HCT116 (cell line): Measurements from ENCODE around the gene ITGBL1. TPM values are rescaled to one million over a fixed set of nuclear protein-coding genes. Genes with fewer than 3 reads are reported as not detected.

Experiments used
- ATAC-seq: fragments of 200-7000 bp; cut with Tn5 transposase; 2 replicates; pipeline ENCODE4 v1.9.1; 2020; ENCODE audit warnings: mild to moderate bottlenecking, moderate library complexity
- BruUV-seq: library from RNA; stranded (reverse); fragments of 400-500 nt; replicated peaks from 2 replicates; lab custom pipeline; 2021; lab: Mats Ljungman, UMichigan
- CTCF ChIA-PET: fragments of 300-600 bp; sonication (Branson Sonifier 250); formaldehyde crosslinking; loops from one replicate; lab custom pipeline; 2021; ENCODE audit warnings: antibody characterized with exemption; lab: Charles Lee
- POLR2A ChIA-PET: fragments of 300-600, 350-600 bp; sonication (Branson Sonifier 250); formaldehyde crosslinking; loops from one replicate; lab custom pipeline; 2021; ENCODE audit warnings: antibody characterized with exemption; lab: Charles Lee
- RAD21 ChIA-PET, 2 experiments: fragments of 300-600 bp; sonication (Branson Sonifier 250); formaldehyde crosslinking; loops; one replicate each; lab custom pipeline; 2023; ENCODE audit warnings: low total read pairs in 2 of 2; ENCODE audit not compliant: uncharacterized antibody in 2 of 2, unreplicated experiment in 2 of 2, low non-redundant PET in 1 of 2; lab: Charles Lee
- DNase-seq: peaks from one replicate; pipeline ENCODE4 v3.0.0-alpha.2; 2010; ENCODE audit warnings: low read depth, low spot score
- H2AFZ ChIP-seq: fragments of 200-600 bp; shearing (Covaris generic), sonication (generic); 2 replicates; pipeline ENCODE4 v1.6.1; 2017; ENCODE audit warnings: low read depth, mixed run types, mixed read lengths, antibody characterized with exemption, low read length; ENCODE audit not compliant: poor library complexity, severe bottlenecking
- H3K27ac ChIP-seq: 2 replicates; pipeline ENCODE4 v1.5.1; 2012; ENCODE audit warnings: low read depth, low read length
- H3K27me3 ChIP-seq: fragments of 200-600 bp; sonication (generic); 2 replicates; pipeline ENCODE4 v1.6.1; 2016; ENCODE audit warnings: mixed run types, low read length, mixed read lengths; ENCODE audit not compliant: insufficient read depth
- H3K36me3 ChIP-seq, 2 experiments: fragments of 200-500 bp in 1 of 2; fragments of 200-600 bp in 1 of 2; sonication (Bioruptor generic) in 1 of 2; sonication (generic) in 1 of 2; 2 replicates each; pipeline versions ENCODE4 v1.5.1 to v1.6.1; 2014 to 2016; ENCODE audit warnings: low read length in 2 of 2, inconsistent platforms in 1 of 2, mixed read lengths in 1 of 2, mixed run types in 1 of 2; ENCODE audit not compliant: insufficient read depth in 2 of 2, control insufficient read depth in 1 of 2
- H3K4me1 ChIP-seq, 2 experiments: fragments of 200-600 bp in 1 of 2; sonication (generic) in 1 of 2; 2 replicates each; pipeline versions ENCODE4 v1.5.1 to v1.6.1; 2012 to 2017; ENCODE audit warnings: low read length in 2 of 2, inconsistent platforms in 1 of 2, mild to moderate bottlenecking in 1 of 2, mixed read lengths in 1 of 2, mixed run types in 1 of 2, moderate library complexity in 1 of 2; ENCODE audit not compliant: insufficient read depth in 2 of 2, control insufficient read depth in 1 of 2
- H3K4me2 ChIP-seq: fragments of 200-600 bp; sonication (generic); 2 replicates; pipeline ENCODE4 v1.6.1; 2017; ENCODE audit warnings: mixed run types, low read length, mixed read lengths
- H3K4me3 ChIP-seq, 2 experiments: fragments of 200-600 bp in 1 of 2; sonication (generic) in 1 of 2; replicated peaks in 1 of 2; 2 replicates each; pipeline ENCODE4 v1.5.1; 2011 to 2016; ENCODE audit warnings: low read length in 2 of 2, control low read depth in 1 of 2, low read depth in 1 of 2, mild to moderate bottlenecking in 1 of 2, mixed read lengths in 1 of 2, mixed run types in 1 of 2
- H3K79me2 ChIP-seq: fragments of 200-600 bp; sonication (generic); 2 replicates; pipeline ENCODE4 v1.6.1; 2017; ENCODE audit warnings: mild to moderate bottlenecking, mixed run types, low read length, moderate library complexity, mixed read lengths; ENCODE audit not compliant: insufficient read depth
- H3K9ac ChIP-seq: fragments of 200-600 bp; sonication (generic); 2 replicates; pipeline ENCODE4 v1.6.1; 2016; ENCODE audit warnings: low read length, mixed read lengths
- H3K9me2 ChIP-seq: fragments of 200-600 bp; sonication (generic), shearing (Covaris generic); 2 replicates; pipeline ENCODE4 v1.6.1; 2017; ENCODE audit warnings: mixed run types, mild to moderate bottlenecking, moderate library complexity; ENCODE audit not compliant: insufficient read depth
- H3K9me3 ChIP-seq, 2 experiments: fragments of 200-500 bp in 1 of 2; fragments of 200-600 bp in 1 of 2; sonication (Bioruptor generic) in 1 of 2; sonication (generic) in 1 of 2; 2 replicates each; pipeline ENCODE4 v1.6.1; 2014 to 2017; ENCODE audit warnings: low read length in 2 of 2, mixed read lengths in 2 of 2, inconsistent platforms in 1 of 2, low read depth in 1 of 2, mild to moderate bottlenecking in 1 of 2, mixed run types in 1 of 2, moderate library complexity in 1 of 2; ENCODE audit not compliant: control insufficient read depth in 1 of 2, insufficient read depth in 1 of 2
- H4K20me1 ChIP-seq: fragments of 200-600 bp; sonication (generic), shearing (Covaris generic); 2 replicates; pipeline ENCODE4 v1.6.1; 2017; ENCODE audit warnings: mixed run types, mild to moderate bottlenecking, moderate library complexity; ENCODE audit not compliant: insufficient read depth
- EGR1 ChIP-seq: IDR thresholded peaks from 2 replicates; pipeline ENCODE4 v1.6.1; 2012; ENCODE audit warnings: low read depth
- FOSL1 ChIP-seq: IDR thresholded peaks from 2 replicates; pipeline ENCODE4 v1.6.1; 2012; ENCODE audit warnings: low read depth
- JUND ChIP-seq: IDR thresholded peaks from 2 replicates; pipeline ENCODE4 v1.6.1; 2012
- SIN3A ChIP-seq: IDR thresholded peaks from 2 replicates; pipeline ENCODE4 v1.6.1; 2012; ENCODE audit warnings: low read depth
- SP1 ChIP-seq: IDR thresholded peaks from 2 replicates; pipeline ENCODE4 v1.6.1; 2012; ENCODE audit warnings: low read depth
- YY1 ChIP-seq: IDR thresholded peaks from 2 replicates; pipeline ENCODE4 v1.6.1; 2011; ENCODE audit warnings: low read length, low read depth, moderate library complexity, mild to moderate bottlenecking; ENCODE audit not compliant: insufficient replicate concordance; ENCODE audit errors: extremely low read depth
- ZFX ChIP-seq: fragments of 450-650 bp; IDR thresholded peaks from 2 replicates; pipeline ENCODE4 v1.6.1; 2017
- intact Hi-C: fragments of 100-400 bp; cut with micrococcal nuclease; formaldehyde crosslinking; loops from 2 replicates; pipeline ENCODE4 v1.10.0; 2022
- total RNA-seq: library from RNA; stranded (reverse); gene quantifications from one replicate; pipeline ENCODE4 v1.2.1, GENCODE V29; 2021; ENCODE audit not compliant: unreplicated experiment
- TF ChIP-seq, protein P1 (sequence below): IDR thresholded peaks from 2 replicates; pipeline ENCODE4 v1.6.1; 2012
- TF ChIP-seq, protein P2 (sequence below), 3 experiments: fragments of 200-600 bp in 1 of 3; sonication (generic) in 1 of 3; IDR thresholded peaks in 2 of 3; conservative IDR thresholded peaks in 1 of 3; 2 replicates each; pipeline ENCODE4 v1.5.1; 2012 to 2017; ENCODE audit warnings: low read depth in 2 of 3, low read length in 2 of 3, antibody characterized with exemption in 1 of 3, borderline replicate concordance in 1 of 3, control low read depth in 1 of 3, mild to moderate bottlenecking in 1 of 3, mixed read lengths in 1 of 3, mixed run types in 1 of 3, moderate library complexity in 1 of 3; ENCODE audit not compliant: insufficient read depth in 1 of 3

The ITGBL1 gene
- total RNA-seq, 1 experiment from 2014 or later, result 0.66 TPM

DNA sequence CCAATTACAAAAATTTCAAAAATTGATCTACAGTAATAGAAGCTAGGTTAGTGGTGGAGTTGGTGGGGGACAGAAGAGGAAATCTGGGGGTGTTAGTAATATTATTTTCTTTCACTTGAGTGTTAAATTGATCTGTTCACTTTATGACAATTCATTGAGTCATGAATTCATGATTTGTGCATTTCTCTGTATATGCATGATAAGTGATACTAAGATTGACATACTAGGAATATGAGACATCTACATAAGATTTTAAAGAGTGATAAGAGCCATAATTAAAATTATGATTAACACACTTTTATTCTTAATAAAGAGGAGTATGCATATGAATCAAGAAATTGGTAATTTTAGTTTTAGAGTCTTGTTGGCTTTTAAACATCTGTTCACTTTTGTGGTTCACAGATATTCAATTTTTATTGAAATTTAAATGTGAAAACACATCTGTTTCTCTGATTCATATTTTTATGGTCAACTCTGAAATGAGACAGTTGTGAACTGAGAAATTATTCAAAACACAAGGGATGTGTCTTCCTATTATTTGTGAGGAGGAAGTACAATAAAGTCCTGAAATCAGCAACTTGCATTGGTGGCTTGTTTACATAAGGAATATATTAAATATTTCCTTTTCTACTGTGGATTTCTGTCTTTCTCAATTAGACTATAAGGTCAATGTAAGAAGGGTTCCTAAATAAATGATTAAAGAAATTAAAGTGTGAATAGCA, 196.5 kb downstream of the ITGBL1 start:
- CTCF ChIA-PET, result no interaction called here
- no TSS peak for BruUV-seq

More for the DNA sequence above, 196.5 kb downstream of the ITGBL1 start:
- H3K4me2 ChIP-seq, result no peak overlapping the region
- no peak overlapping the region for H3K9ac ChIP-seq
- no peak for DNase-seq
- no peaks in the 10 kb centered on the region for H3K4me1 ChIP-seq
- no peaks in the 10 kb centered on the region for H3K36me3 ChIP-seq
- H3K27me3 ChIP-seq, result no peaks in the 10 kb centered on the region
- RAD21 ChIA-PET, result no interaction called here
- no peak for TF ChIP-seq YY1
- TF ChIP-seq FOSL1, result no peak
- no peak for TF ChIP-seq SP1
- TF ChIP-seq JUND, result no peak
- TF ChIP-seq EGR1, result no peak
- no peak for TF ChIP-seq ZFX
- TF ChIP-seq, protein P1, sequence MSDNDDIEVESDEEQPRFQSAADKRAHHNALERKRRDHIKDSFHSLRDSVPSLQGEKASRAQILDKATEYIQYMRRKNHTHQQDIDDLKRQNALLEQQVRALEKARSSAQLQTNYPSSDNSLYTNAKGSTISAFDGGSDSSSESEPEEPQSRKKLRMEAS, result no peak
- no peak for TF ChIP-seq SIN3A
- TF ChIP-seq, protein P2, sequence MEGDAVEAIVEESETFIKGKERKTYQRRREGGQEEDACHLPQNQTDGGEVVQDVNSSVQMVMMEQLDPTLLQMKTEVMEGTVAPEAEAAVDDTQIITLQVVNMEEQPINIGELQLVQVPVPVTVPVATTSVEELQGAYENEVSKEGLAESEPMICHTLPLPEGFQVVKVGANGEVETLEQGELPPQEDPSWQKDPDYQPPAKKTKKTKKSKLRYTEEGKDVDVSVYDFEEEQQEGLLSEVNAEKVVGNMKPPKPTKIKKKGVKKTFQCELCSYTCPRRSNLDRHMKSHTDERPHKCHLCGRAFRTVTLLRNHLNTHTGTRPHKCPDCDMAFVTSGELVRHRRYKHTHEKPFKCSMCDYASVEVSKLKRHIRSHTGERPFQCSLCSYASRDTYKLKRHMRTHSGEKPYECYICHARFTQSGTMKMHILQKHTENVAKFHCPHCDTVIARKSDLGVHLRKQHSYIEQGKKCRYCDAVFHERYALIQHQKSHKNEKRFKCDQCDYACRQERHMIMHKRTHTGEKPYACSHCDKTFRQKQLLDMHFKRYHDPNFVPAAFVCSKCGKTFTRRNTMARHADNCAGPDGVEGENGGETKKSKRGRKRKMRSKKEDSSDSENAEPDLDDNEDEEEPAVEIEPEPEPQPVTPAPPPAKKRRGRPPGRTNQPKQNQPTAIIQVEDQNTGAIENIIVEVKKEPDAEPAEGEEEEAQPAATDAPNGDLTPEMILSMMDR (IDR thresholded peaks at IDR 0.05 in 2 of 3, conservative IDR thresholded peaks at IDR 0.05 in 1 of 3; ENCODE audit: borderline replicate concordance in 1 of 3, insufficient read depth in 1 of 3, low read depth in 2 of 3, low read length in 2 of 3), result no peak
- TF ChIP-seq, all 23 proteins: peak for 0
- Histone ChIP-seq H4K20me1 (no peaks in the 10 kb centered on the region), H3K4me3 (no peak overlapping the region), H2AFZ (no peak overlapping the region), H3K27ac (no peak overlapping the region), H3K9me2 (no peaks in the 10 kb centered on the region), H3K79me2 (no peaks in the 10 kb centered on the region), H3K9me3 (peaks cover 0 to 3% of the 10 kb centered on the region in 2 experiments; a peak in 1 of 4 replicates)
- intact Hi-C loops, result no loop called here
- no peak for ATAC-seq
- POLR2A ChIA-PET, result no interaction called here
